Right atrium auricular region (tissue), 2 donors: ENCODE data around the gene ZNF385D. TPM values are rescaled to one million over a fixed set of nuclear protein-coding genes. Genes with fewer than 3 reads are reported as not detected.

Experiments
- DNase-seq: peaks from one replicate; pipeline ENCODE4 v3.0.0-alpha.2; 2019; ENCODE audit warnings: low spot score
- H3K27ac ChIP-seq, 2 donors: fragments of 200-600 bp; sonication (generic); 1 replicate in 1 of 2; 2 replicates in 1 of 2; pipeline ENCODE4 v1.5.1; 2016 to 2019
- H3K27me3 ChIP-seq, 2 donors: fragments of 200-600 bp; sonication (generic); one replicate each; pipeline versions ENCODE4 v1.5.1 to v1.6.0; 2017 to 2019
- H3K36me3 ChIP-seq: fragments of 200-600 bp; sonication (generic); one replicate; pipeline ENCODE4 v1.5.1; 2016
- H3K4me1 ChIP-seq, 2 donors: fragments of 200-600 bp; sonication (generic); one replicate each; pipeline versions ENCODE4 v1.5.1 to v1.6.0; 2017 to 2019
- H3K4me3 ChIP-seq, 2 donors: fragments of 200-600 bp; sonication (generic); 1 replicate in 1 of 2; 2 replicates in 1 of 2; pipeline ENCODE4 v1.5.1; 2017 to 2019; ENCODE audit warnings: mild to moderate bottlenecking in 1 of 2, moderate library complexity in 1 of 2
- H3K9me3 ChIP-seq, 2 donors: fragments of 200-600 bp; sonication (generic); one replicate each; pipeline ENCODE4 v1.5.1; 2019
- CTCF ChIP-seq, 2 donors: fragments of 200-600 bp; sonication (generic); IDR thresholded peaks; one replicate each; pipeline ENCODE4 v1.5.1; 2019; ENCODE audit warnings: antibody characterized with exemption in 2 of 2
- total RNA-seq, 2 donors: library from RNA; depleted of rRNA; stranded (reverse); fragments of >200 nt; gene quantifications; one replicate each; pipeline ENCODE4 v1.1.0, GENCODE V29; 2016

Gene ZNF385D
- total RNA-seq, 2 donors from 2014 or later, result 0.59 to 1.1 TPM

- Histone ChIP-seq H3K4me3 (no peak overlapping the region), H3K27me3 (no peaks in the 10 kb centered on the region), H3K36me3 (no peaks in the 10 kb centered on the region), H3K9me3 (no peaks in the 10 kb centered on the region), H3K27ac (no peak overlapping the region), H3K4me1 (peaks cover 0 to 41% of the 10 kb centered on the region in 2 donors)
- TF ChIP-seq CTCF (IDR thresholded peaks at IDR 0.05), result no peak
- no peak for DNase-seq
Measured at GRCh38 chr3:21792176-21792575, 41.2 kb upstream of the ZNF385D start.

GRCh38 chr3:21791356-21791755 is 40.3 kb upstream of the ZNF385D start:
- peaks cover 0 to 44% of the 10 kb centered on the region in 2 donors for H3K4me1 ChIP-seq
- H3K36me3 ChIP-seq, result no peaks in the 10 kb centered on the region
- no peaks in the 10 kb centered on the region for H3K9me3 ChIP-seq
- H3K4me3 ChIP-seq, result no peak overlapping the region
- no peak for DNase-seq
- no peak for TF ChIP-seq CTCF (IDR thresholded peaks at IDR 0.05)
- peak overlapping the region; percentile 22 to 34 for H3K27ac ChIP-seq
- no peaks in the 10 kb centered on the region for H3K27me3 ChIP-seq

GRCh38 chr3:21790466-21790865 is 39.5 kb upstream of the ZNF385D start:
- peaks cover 0 to 44% of the 10 kb centered on the region in 2 donors for H3K4me1 ChIP-seq
- no peak for DNase-seq
- no peak overlapping the region for H3K4me3 ChIP-seq
- H3K9me3 ChIP-seq, result no peaks in the 10 kb centered on the region
- no peak for TF ChIP-seq CTCF (IDR thresholded peaks at IDR 0.05)
- no peak overlapping the region for H3K27ac ChIP-seq
- no peaks in the 10 kb centered on the region for H3K27me3 ChIP-seq
- no peaks in the 10 kb centered on the region for H3K36me3 ChIP-seq

GRCh38 chr3:21789730-21790129 is 38.7 kb upstream of the ZNF385D start:
- H3K27me3 ChIP-seq, result no peaks in the 10 kb centered on the region
- no peak for TF ChIP-seq CTCF (IDR thresholded peaks at IDR 0.05)
- peaks cover 0 to 39% of the 10 kb centered on the region in 2 donors for H3K4me1 ChIP-seq
- H3K27ac ChIP-seq, result no peak overlapping the region
- no peaks in the 10 kb centered on the region for H3K36me3 ChIP-seq
- H3K9me3 ChIP-seq, result no peaks in the 10 kb centered on the region
- no peak overlapping the region for H3K4me3 ChIP-seq
- DNase-seq, result no peak

- no peaks in the 10 kb centered on the region for H3K9me3 ChIP-seq
- TF ChIP-seq CTCF (IDR thresholded peaks at IDR 0.05), result no peak
- H3K4me1 ChIP-seq, result peaks cover 0 to 37% of the 10 kb centered on the region in 2 donors
- DNase-seq, result no peak
- no peaks in the 10 kb centered on the region for H3K27me3 ChIP-seq
- H3K27ac ChIP-seq, result peak overlapping the region; percentile 19 to 33
- no peaks in the 10 kb centered on the region for H3K36me3 ChIP-seq
- no peak overlapping the region for H3K4me3 ChIP-seq
Measured at GRCh38 chr3:21786438-21786797, 35.4 kb upstream of the ZNF385D start.

GRCh38 chr3:21785765-21786437 is 34.9 kb upstream of the ZNF385D start:
- no peak for DNase-seq
- no peak overlapping the region for H3K4me3 ChIP-seq
- H3K27me3 ChIP-seq, result no peaks in the 10 kb centered on the region
- no peaks in the 10 kb centered on the region for H3K36me3 ChIP-seq
- peak overlapping the region; percentile 19 to 33 for H3K27ac ChIP-seq
- TF ChIP-seq CTCF (IDR thresholded peaks at IDR 0.05), result no peak
- H3K4me1 ChIP-seq, result peaks cover 0 to 34% of the 10 kb centered on the region in 2 donors
- no peaks in the 10 kb centered on the region for H3K9me3 ChIP-seq
